Endothelial cell of umbilical vein (primary cell): ENCODE measurements around the gene SYNDIG1. TPM values are rescaled to one million over a fixed set of nuclear protein-coding genes. Genes with fewer than 3 reads are reported as not detected.

ENCODE experiments used
- BruUV-seq: library from RNA; stranded (reverse); fragments of 400-500 nt; replicated peaks from 2 replicates; lab custom pipeline; 2021; lab: Mats Ljungman, UMichigan
- CTCF ChIA-PET: fragments of 300-600, 350-600 bp; sonication (Branson Sonifier 250); formaldehyde crosslinking; loops from one replicate; lab custom pipeline; 2021; ENCODE audit warnings: antibody characterized with exemption, inconsistent platforms; lab: Charles Lee
- POLR2A ChIA-PET: fragments of 300-600, 350-600 bp; sonication (Branson Sonifier 250); formaldehyde crosslinking; loops from one replicate; lab custom pipeline; 2021; ENCODE audit warnings: antibody characterized with exemption, inconsistent platforms; lab: Charles Lee
- DNase-seq: peaks from one replicate; pipeline ENCODE4 v3.0.0-alpha.2; 2011; ENCODE audit warnings: low read depth, low spot score
- FAIRE-seq: peaks from 2 replicates; lab custom pipeline; 2011; peaks lifted over from hg19 to GRCh38; lab: Jason Lieb, UNC
- H2AFZ ChIP-seq: 2 replicates; pipeline ENCODE4 v1.6.0; 2012; ENCODE audit warnings: low read depth, low read length, control low read depth, inconsistent platforms
- H3K27ac ChIP-seq: 2 replicates; pipeline ENCODE4 v1.5.1; 2011; ENCODE audit warnings: low read depth, mild to moderate bottlenecking, control low read depth, low read length, moderate library complexity; ENCODE audit not compliant: insufficient read depth
- H3K27me3 ChIP-seq, 2 experiments: 2 replicates each; pipeline versions ENCODE4 v1.6.0 to v1.6.1; 2011; ENCODE audit warnings: low read length in 2 of 2, mixed read lengths in 1 of 2; ENCODE audit not compliant: control insufficient read depth in 2 of 2, insufficient read depth in 2 of 2
- H3K36me3 ChIP-seq, 2 experiments: 2 replicates in 1 of 2; 3 replicates in 1 of 2; pipeline ENCODE4 v1.5.1; 2011; ENCODE audit warnings: low read length in 2 of 2, mild to moderate bottlenecking in 1 of 2, moderate library complexity in 1 of 2; ENCODE audit not compliant: control insufficient read depth in 2 of 2, insufficient read depth in 2 of 2; ENCODE audit errors: extremely low read depth in 1 of 2
- H3K4me1 ChIP-seq: 3 replicates; pipeline ENCODE4 v1.5.1; 2011; ENCODE audit warnings: mild to moderate bottlenecking, low read length; ENCODE audit not compliant: control insufficient read depth, insufficient read depth; ENCODE audit errors: extremely low read depth
- H3K4me2 ChIP-seq: 2 replicates; pipeline ENCODE4 v1.6.1; 2011; ENCODE audit warnings: low read length, control low read depth, mixed read lengths; ENCODE audit not compliant: insufficient read depth
- H3K4me3 ChIP-seq, 3 experiments: fragments of 200-600 bp in 1 of 3; sonication (generic), shearing (Covaris generic) in 1 of 3; replicated peaks in 1 of 3; 2 replicates each; pipeline ENCODE4 v1.5.1; 2011 to 2016; ENCODE audit warnings: control low read depth in 3 of 3, low read length in 3 of 3, mild to moderate bottlenecking in 2 of 3, inconsistent platforms in 1 of 3, low read depth in 1 of 3, moderate library complexity in 1 of 3; ENCODE audit not compliant: insufficient read depth in 1 of 3
- H3K79me2 ChIP-seq: 2 replicates; pipeline ENCODE4 v1.6.0; 2012; ENCODE audit warnings: low read length, inconsistent platforms; ENCODE audit not compliant: control insufficient read depth, insufficient read depth
- H3K9ac ChIP-seq: replicated peaks from 2 replicates; pipeline ENCODE3; 2011; ENCODE audit warnings: low read length, control low read depth; ENCODE audit not compliant: insufficient read depth; ENCODE audit errors: extremely low read depth
- H3K9me1 ChIP-seq: replicated peaks from 3 replicates; pipeline ENCODE4 v1.6.0; 2011; ENCODE audit warnings: mild to moderate bottlenecking, low read length; ENCODE audit not compliant: control insufficient read depth, insufficient read depth; ENCODE audit errors: extremely low read depth
- H3K9me3 ChIP-seq: replicated peaks from 2 replicates; pipeline ENCODE4 v1.5.1; 2012; ENCODE audit warnings: low read length, inconsistent platforms; ENCODE audit not compliant: control insufficient read depth, insufficient read depth
- H4K20me1 ChIP-seq: replicated peaks from 2 replicates; pipeline ENCODE3; 2011; ENCODE audit warnings: mild to moderate bottlenecking, low read length; ENCODE audit not compliant: control insufficient read depth, insufficient read depth; ENCODE audit errors: extremely low read depth
- EZH2 ChIP-seq: IDR thresholded peaks from 2 replicates; pipeline ENCODE4 v1.6.1; 2012; ENCODE audit warnings: borderline replicate concordance, low read depth, mild to moderate bottlenecking, moderate library complexity, low read length, inconsistent platforms; ENCODE audit not compliant: severe bottlenecking
- FOS ChIP-seq: IDR thresholded peaks from 2 replicates; pipeline ENCODE4 v1.6.1; 2011; ENCODE audit warnings: mild to moderate bottlenecking, low read length, moderate library complexity, borderline replicate concordance; ENCODE audit not compliant: insufficient read depth
- GATA2 ChIP-seq: IDR thresholded peaks from 2 replicates; pipeline ENCODE4 v1.7.0; 2011; ENCODE audit warnings: low read depth, mild to moderate bottlenecking, moderate library complexity, mixed read lengths, low read length; ENCODE audit not compliant: insufficient read length, insufficient read depth
- JUN ChIP-seq: IDR thresholded peaks from 2 replicates; pipeline ENCODE4 v1.6.1; 2011; ENCODE audit warnings: borderline replicate concordance, low read depth; ENCODE audit not compliant: insufficient read length, insufficient read depth
- MYC ChIP-seq: IDR thresholded peaks from one replicate; pipeline ENCODE4 v1.6.1; 2011; ENCODE audit warnings: mild to moderate bottlenecking, low read depth, low read length
- POLR2A ChIP-seq: IDR thresholded peaks from 2 replicates; pipeline ENCODE4 v1.6.1; 2012; ENCODE audit warnings: low read depth, mild to moderate bottlenecking, control low read depth, low read length
- POLR2AphosphoS5 ChIP-seq: IDR thresholded peaks from 2 replicates; pipeline ENCODE4 v1.6.1; 2012; ENCODE audit warnings: low read depth, mild to moderate bottlenecking, control low read depth, low read length, moderate library complexity; ENCODE audit not compliant: insufficient read depth
- dilution Hi-C: fragments of 300-500 bp; cut with MboI; formaldehyde crosslinking; loops from one replicate; pipeline ENCODE4 v1.15.0; 2019; ENCODE audit warnings: low sequenced_read_pairs; ENCODE audit not compliant: extremely low pct_ligation_motif_present
- intact Hi-C: fragments of 100-400 bp; cut with micrococcal nuclease; formaldehyde crosslinking; loops from one replicate; pipeline ENCODE4 v1.10.0; 2022
- polyA plus RNA-seq, 4 experiments: library from polyadenylated mRNA; depleted of rRNA in 3 of 4; stranded (reverse) in 3 of 4; unstranded in 1 of 4; fragments of >200 nt; gene quantifications; 2 replicates each; pipeline versions ENCODE4 v1.2.1 to v1.2.3, GENCODE V29; 2011 to 2012; ENCODE audit warnings: missing spikeins in 1 of 4
- total RNA-seq: library from RNA; stranded (reverse); gene quantifications from 2 replicates; pipeline ENCODE4 v1.2.3, GENCODE V29; 2021
- TF ChIP-seq, protein P1 (sequence below), 2 donors: IDR thresholded peaks; 1 replicate in 1 of 2; 2 replicates in 1 of 2; pipeline ENCODE4 v1.5.1; 2011; ENCODE audit warnings: low read length in 2 of 2, mild to moderate bottlenecking in 2 of 2, moderate library complexity in 2 of 2, control low read depth in 1 of 2, inconsistent platforms in 1 of 2, low read depth in 1 of 2; ENCODE audit not compliant: insufficient read depth in 1 of 2; ENCODE audit errors: extremely low read depth in 1 of 2
- TF ChIP-seq, protein P2 (sequence below): IDR thresholded peaks from 2 replicates; pipeline ENCODE4 v1.6.1; 2011; ENCODE audit not compliant: insufficient read depth, insufficient read length

The SYNDIG1 gene
- total and polyA plus RNA-seq, 2 donors (not counting 3 experiments of a cell fraction or from before 2014, with no cell fraction given): not detected

- Histone ChIP-seq H3K9ac (no peak overlapping the region), H4K20me1 (no peaks in the 10 kb centered on the region), H3K4me1 (no peaks in the 10 kb centered on the region), H3K9me3 (no peaks in the 10 kb centered on the region), H3K4me2 (no peak overlapping the region), H3K9me1 (peaks cover 2% of the 10 kb centered on the region), H2AFZ (no peak overlapping the region), H3K27ac (no peak overlapping the region), H3K36me3 (no peaks in the 10 kb centered on the region), H3K4me3 (no peak overlapping the region), H3K27me3 (no peaks in the 10 kb centered on the region), H3K79me2 (no peaks in the 10 kb centered on the region)
- FAIRE-seq (no peak), DNase-seq (no peak)
- TF ChIP-seq FOS (no peak), GATA2 (no peak), POLR2AphosphoS5 (no peak), EZH2 (no peak), JUN (no peak), MYC (no peak), POLR2A (no peak)
- TF ChIP-seq, protein P1, sequence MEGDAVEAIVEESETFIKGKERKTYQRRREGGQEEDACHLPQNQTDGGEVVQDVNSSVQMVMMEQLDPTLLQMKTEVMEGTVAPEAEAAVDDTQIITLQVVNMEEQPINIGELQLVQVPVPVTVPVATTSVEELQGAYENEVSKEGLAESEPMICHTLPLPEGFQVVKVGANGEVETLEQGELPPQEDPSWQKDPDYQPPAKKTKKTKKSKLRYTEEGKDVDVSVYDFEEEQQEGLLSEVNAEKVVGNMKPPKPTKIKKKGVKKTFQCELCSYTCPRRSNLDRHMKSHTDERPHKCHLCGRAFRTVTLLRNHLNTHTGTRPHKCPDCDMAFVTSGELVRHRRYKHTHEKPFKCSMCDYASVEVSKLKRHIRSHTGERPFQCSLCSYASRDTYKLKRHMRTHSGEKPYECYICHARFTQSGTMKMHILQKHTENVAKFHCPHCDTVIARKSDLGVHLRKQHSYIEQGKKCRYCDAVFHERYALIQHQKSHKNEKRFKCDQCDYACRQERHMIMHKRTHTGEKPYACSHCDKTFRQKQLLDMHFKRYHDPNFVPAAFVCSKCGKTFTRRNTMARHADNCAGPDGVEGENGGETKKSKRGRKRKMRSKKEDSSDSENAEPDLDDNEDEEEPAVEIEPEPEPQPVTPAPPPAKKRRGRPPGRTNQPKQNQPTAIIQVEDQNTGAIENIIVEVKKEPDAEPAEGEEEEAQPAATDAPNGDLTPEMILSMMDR (IDR thresholded peaks at IDR 0.05; ENCODE audit: extremely low read depth in 1 of 2, insufficient read depth in 1 of 2, low read depth in 1 of 2, low read length in 2 of 2): no peak
- TF ChIP-seq, protein P2, sequence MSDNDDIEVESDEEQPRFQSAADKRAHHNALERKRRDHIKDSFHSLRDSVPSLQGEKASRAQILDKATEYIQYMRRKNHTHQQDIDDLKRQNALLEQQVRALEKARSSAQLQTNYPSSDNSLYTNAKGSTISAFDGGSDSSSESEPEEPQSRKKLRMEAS: no peak
- CTCF ChIA-PET: no interaction called here
- POLR2A ChIA-PET: no interaction called here
- BruUV-seq: no TSS peak
- intact Hi-C loops: no loop called here
- dilution Hi-C loops: no loop called here
These were observed 32.0 kb upstream of the SYNDIG1 start for GRCh38 chr20:24437196-24438082.
